ENCODE measurements around the gene CEP290. TPM values are rescaled to one million over a fixed set of nuclear protein-coding genes. Genes with fewer than 3 reads are reported as not detected.

CEP290 gene
- total RNA-seq, 1 experiment from 2014 or later: 9.6 TPM

DNA sequence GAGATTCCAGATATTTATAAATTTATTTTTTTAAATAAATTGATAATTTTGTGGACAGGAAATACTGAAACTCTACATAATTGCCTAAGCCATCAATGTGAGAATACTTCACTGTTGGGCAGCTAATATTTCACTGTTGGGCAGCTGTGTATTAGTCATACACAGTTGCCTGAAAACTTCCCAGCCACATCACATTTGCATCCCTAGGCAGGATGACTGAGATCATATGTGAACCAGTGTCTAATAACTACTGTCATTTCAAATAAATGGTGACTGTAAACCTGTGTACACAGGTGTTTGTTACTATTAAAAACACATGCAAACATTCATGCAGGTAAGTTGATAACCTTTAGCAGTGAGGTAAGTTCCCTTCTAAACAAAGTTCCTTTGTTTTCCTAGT lies 44.1 kb upstream of the CEP290 start:
- no peak for DNase-seq (ENCODE audit: low spot score)
- TF ChIP-seq ZBTB43 (CRISPR knock-in tag; IDR thresholded peaks at IDR 0.05) (no peak), ZBTB21 (CRISPR knock-in tag; IDR thresholded peaks at IDR 0.05; ENCODE audit: borderline replicate concordance) (no peak), SMAD3 (CRISPR knock-in tag; IDR thresholded peaks at IDR 0.05; ENCODE audit: borderline replicate concordance) (no peak), ZNF317 (CRISPR knock-in tag; IDR thresholded peaks at IDR 0.05; ENCODE audit: borderline replicate concordance, low read depth) (no peak), MYBL2 (CRISPR knock-in tag; IDR thresholded peaks at IDR 0.05) (no peak), HMGXB4 (CRISPR knock-in tag; IDR thresholded peaks at IDR 0.05) (no peak), ELF4 (CRISPR knock-in tag; IDR thresholded peaks at IDR 0.05; ENCODE audit: low read depth) (no peak), NR2C2 (CRISPR knock-in tag; IDR thresholded peaks at IDR 0.05) (no peak), ZNF281 (CRISPR knock-in tag; IDR thresholded peaks at IDR 0.05) (no peak), IRF2 (CRISPR knock-in tag; IDR thresholded peaks at IDR 0.05; ENCODE audit: borderline replicate concordance, low read depth) (no peak), ZNF232 (CRISPR knock-in tag; IDR thresholded peaks at IDR 0.05) (no peak), GABPB1 (CRISPR knock-in tag; IDR thresholded peaks at IDR 0.05) (no peak), ATF1 (CRISPR knock-in tag; IDR thresholded peaks at IDR 0.05) (no peak)
- TF ChIP-seq, protein P1, sequence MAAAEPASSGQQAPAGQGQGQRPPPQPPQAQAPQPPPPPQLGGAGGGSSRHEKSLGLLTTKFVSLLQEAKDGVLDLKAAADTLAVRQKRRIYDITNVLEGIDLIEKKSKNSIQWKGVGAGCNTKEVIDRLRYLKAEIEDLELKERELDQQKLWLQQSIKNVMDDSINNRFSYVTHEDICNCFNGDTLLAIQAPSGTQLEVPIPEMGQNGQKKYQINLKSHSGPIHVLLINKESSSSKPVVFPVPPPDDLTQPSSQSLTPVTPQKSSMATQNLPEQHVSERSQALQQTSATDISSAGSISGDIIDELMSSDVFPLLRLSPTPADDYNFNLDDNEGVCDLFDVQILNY (CRISPR knock-in tag; IDR thresholded peaks at IDR 0.05): no peak
- TF ChIP-seq, protein P2, sequence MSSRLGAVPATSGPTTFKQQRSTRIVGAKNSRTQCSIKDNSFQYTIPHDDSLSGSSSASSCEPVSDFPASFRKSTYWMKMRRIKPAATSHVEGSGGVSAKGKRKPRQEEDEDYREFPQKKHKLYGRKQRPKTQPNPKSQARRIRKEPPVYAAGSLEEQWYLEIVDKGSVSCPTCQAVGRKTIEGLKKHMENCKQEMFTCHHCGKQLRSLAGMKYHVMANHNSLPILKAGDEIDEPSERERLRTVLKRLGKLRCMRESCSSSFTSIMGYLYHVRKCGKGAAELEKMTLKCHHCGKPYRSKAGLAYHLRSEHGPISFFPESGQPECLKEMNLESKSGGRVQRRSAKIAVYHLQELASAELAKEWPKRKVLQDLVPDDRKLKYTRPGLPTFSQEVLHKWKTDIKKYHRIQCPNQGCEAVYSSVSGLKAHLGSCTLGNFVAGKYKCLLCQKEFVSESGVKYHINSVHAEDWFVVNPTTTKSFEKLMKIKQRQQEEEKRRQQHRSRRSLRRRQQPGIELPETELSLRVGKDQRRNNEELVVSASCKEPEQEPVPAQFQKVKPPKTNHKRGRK (CRISPR knock-in tag; IDR thresholded peaks at IDR 0.05; ENCODE audit: borderline replicate concordance): no peak
- TF ChIP-seq, protein P3, sequence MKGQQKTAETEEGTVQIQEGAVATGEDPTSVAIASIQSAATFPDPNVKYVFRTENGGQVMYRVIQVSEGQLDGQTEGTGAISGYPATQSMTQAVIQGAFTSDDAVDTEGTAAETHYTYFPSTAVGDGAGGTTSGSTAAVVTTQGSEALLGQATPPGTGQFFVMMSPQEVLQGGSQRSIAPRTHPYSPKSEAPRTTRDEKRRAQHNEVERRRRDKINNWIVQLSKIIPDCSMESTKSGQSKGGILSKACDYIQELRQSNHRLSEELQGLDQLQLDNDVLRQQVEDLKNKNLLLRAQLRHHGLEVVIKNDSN (CRISPR knock-in tag; IDR thresholded peaks at IDR 0.05): no peak
- TF ChIP-seq, protein P4, sequence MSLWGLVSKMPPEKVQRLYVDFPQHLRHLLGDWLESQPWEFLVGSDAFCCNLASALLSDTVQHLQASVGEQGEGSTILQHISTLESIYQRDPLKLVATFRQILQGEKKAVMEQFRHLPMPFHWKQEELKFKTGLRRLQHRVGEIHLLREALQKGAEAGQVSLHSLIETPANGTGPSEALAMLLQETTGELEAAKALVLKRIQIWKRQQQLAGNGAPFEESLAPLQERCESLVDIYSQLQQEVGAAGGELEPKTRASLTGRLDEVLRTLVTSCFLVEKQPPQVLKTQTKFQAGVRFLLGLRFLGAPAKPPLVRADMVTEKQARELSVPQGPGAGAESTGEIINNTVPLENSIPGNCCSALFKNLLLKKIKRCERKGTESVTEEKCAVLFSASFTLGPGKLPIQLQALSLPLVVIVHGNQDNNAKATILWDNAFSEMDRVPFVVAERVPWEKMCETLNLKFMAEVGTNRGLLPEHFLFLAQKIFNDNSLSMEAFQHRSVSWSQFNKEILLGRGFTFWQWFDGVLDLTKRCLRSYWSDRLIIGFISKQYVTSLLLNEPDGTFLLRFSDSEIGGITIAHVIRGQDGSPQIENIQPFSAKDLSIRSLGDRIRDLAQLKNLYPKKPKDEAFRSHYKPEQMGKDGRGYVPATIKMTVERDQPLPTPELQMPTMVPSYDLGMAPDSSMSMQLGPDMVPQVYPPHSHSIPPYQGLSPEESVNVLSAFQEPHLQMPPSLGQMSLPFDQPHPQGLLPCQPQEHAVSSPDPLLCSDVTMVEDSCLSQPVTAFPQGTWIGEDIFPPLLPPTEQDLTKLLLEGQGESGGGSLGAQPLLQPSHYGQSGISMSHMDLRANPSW (CRISPR knock-in tag; conservative IDR thresholded peaks at IDR 0.05; ENCODE audit: low read depth): no peak
- ChIA-PET CTCF (no interaction called here), POLR2A (no interaction called here)
- Mint-ChIP-seq H3K4me1 (peaks cover 2% of the 10 kb centered on the region; the same call in 1 of the 2 replicates), H3K36me3 (peaks cover 24% of the 10 kb centered on the region), H3K9me3 (peaks cover 9% of the 10 kb centered on the region), H3K27ac (no peak overlapping the region), H3K4me3 (no peak overlapping the region), H3K27me3 (ENCODE audit: low read depth) (no peaks in the 10 kb centered on the region)
- ATAC-seq: no peak

Data from WTC11 (cell line).